Measurements from ENCODE around the gene CDC42BPG. TPM values are rescaled to one million over a fixed set of nuclear protein-coding genes. Genes with fewer than 3 reads are reported as not detected.

The CDC42BPG gene
- total RNA-seq, 1 donor from 2014 or later = 0.35 TPM

DNA sequence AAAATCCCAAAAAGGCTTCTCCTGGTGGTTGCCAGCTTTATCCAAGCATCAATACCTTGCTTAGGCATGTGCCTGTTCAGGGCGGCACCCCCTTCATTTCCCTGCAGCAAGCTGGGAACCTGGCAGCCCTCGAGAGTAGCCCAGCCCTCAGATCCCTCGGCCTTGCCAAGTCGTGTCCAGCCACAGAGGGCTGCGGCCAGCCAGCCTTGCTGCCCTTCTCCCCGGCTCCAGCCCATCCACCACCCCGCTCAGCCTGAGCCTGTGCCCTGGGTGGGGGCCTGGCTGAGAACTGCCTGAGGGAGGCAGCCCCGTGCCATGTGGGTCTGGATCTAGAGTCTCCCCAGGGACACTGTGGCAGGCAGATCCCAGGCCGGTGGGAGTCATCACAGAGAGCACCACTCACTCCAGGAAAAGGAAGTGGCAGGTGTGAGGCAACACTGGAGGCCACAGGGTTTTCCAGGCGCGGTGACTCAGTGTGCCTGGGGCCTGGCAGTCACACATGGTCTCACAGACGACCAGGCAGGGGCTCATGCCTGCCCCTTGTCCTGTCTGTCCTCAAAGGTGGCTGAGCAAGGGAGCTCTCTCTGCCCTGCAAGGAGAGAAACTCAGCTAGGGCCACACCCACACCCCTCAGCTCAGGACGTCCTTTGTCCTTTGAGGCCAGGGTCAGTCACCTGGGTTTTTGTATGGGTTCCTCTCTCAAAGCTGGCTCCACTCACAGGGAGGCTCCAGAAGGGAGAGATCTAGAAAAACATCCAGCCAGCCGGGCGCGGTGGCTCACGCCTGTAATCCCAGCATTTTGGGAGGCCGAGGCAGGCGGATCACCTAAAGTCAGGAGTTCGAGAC, 12.2 kb upstream of the CDC42BPG start:
- no peaks in the 10 kb centered on the region for H3K9me3 Mint-ChIP-seq (ENCODE audit: low read depth)
- H3K27ac Mint-ChIP-seq (ENCODE audit: unreplicated experiment) = peak overlapping the region; percentile 87
- DNase-seq (ENCODE audit: low spot score) = peak; percentile 71
- no peaks in the 10 kb centered on the region for H3K27me3 Mint-ChIP-seq (ENCODE audit: low read depth)
- peaks cover 15% of the 10 kb centered on the region for H3K36me3 Mint-ChIP-seq (ENCODE audit: low read depth)
- H3K4me3 Mint-ChIP-seq (ENCODE audit: unreplicated experiment) = peak overlapping the region; percentile 9
- H3K4me1 Mint-ChIP-seq (ENCODE audit: low read depth) = peaks cover 38% of the 10 kb centered on the region
- TF ChIP-seq CTCF (IDR thresholded peaks at IDR 0.05) = peak; percentile 36

- Mint-ChIP-seq H3K27ac (ENCODE audit: unreplicated experiment) (peak overlapping the region; percentile 87), H3K9me3 (ENCODE audit: low read depth) (no peaks in the 10 kb centered on the region), H3K4me1 (ENCODE audit: low read depth) (peaks cover 41% of the 10 kb centered on the region), H3K36me3 (ENCODE audit: low read depth) (peaks cover 15% of the 10 kb centered on the region), H3K27me3 (ENCODE audit: low read depth) (no peaks in the 10 kb centered on the region), H3K4me3 (ENCODE audit: unreplicated experiment) (peak overlapping the region; percentile 41)
- DNase-seq (ENCODE audit: low spot score) = peak; percentile 77
- no peak for TF ChIP-seq CTCF (IDR thresholded peaks at IDR 0.05)
These were observed 11.3 kb upstream of the CDC42BPG start for GRCh38 chr11:64855596-64856304.

GRCh38 chr11:64854534-64855502, 10.4 kb upstream of the CDC42BPG start:
- peak; percentile 95 for DNase-seq (ENCODE audit: low spot score)
- Mint-ChIP-seq H3K27me3 (ENCODE audit: low read depth) (no peaks in the 10 kb centered on the region), H3K9me3 (ENCODE audit: low read depth) (no peaks in the 10 kb centered on the region), H3K4me1 (ENCODE audit: low read depth) (peaks cover 44% of the 10 kb centered on the region), H3K36me3 (ENCODE audit: low read depth) (peaks cover 13% of the 10 kb centered on the region), H3K4me3 (ENCODE audit: unreplicated experiment) (peak overlapping the region; percentile 41), H3K27ac (ENCODE audit: unreplicated experiment) (peak overlapping the region; percentile 87)
- no peak for TF ChIP-seq CTCF (IDR thresholded peaks at IDR 0.05)

DNA sequence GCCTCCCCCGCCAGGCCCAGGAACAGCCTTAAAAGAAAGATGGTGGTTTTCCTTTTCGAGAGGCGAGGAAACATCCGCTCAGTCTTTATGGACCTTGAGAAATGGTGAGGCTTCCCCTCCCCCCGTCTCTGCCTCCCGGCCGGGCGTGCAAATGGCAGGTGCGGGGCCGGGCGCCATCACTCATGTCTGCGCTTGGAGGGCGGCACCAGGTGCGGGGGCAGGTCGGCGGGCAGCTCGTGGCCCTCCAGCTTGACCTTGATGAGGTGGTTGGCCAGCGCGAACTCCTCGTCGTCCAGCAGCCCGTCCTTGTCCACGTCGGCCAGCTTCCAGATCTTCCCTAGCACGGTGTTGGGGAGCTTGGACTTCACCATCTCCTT, 9.7 kb upstream of the CDC42BPG start:
- no peak for DNase-seq (ENCODE audit: low spot score)
- TF ChIP-seq CTCF (IDR thresholded peaks at IDR 0.05) = no peak
- Mint-ChIP-seq H3K4me1 (ENCODE audit: low read depth) (peaks cover 44% of the 10 kb centered on the region), H3K4me3 (ENCODE audit: unreplicated experiment) (peak overlapping the region; percentile 12), H3K27ac (ENCODE audit: unreplicated experiment) (peak overlapping the region; percentile 87), H3K36me3 (ENCODE audit: low read depth) (peaks cover 13% of the 10 kb centered on the region), H3K9me3 (ENCODE audit: low read depth) (no peaks in the 10 kb centered on the region), H3K27me3 (ENCODE audit: low read depth) (no peaks in the 10 kb centered on the region)
